Ishikawa (cell line): ENCODE results near the gene ACER3.

Source experiments
- CEBPB ChIP-seq: IDR thresholded peaks from 2 replicates; pipeline ENCODE4 v1.6.1; 2012
- CREB1 ChIP-seq: IDR thresholded peaks from 2 replicates; pipeline ENCODE4 v1.6.1; 2012; ENCODE audit warnings: low read depth
- EGR1 ChIP-seq: IDR thresholded peaks from 2 replicates; pipeline ENCODE4 v1.6.1; 2012
- EP300 ChIP-seq: IDR thresholded peaks from 2 replicates; pipeline ENCODE4 v1.6.1; 2012; ENCODE audit warnings: borderline replicate concordance
- FOXM1 ChIP-seq: IDR thresholded peaks from 2 replicates; pipeline ENCODE4 v1.6.1; 2012; ENCODE audit warnings: low read depth, borderline replicate concordance
- MAX ChIP-seq: IDR thresholded peaks from 2 replicates; pipeline ENCODE4 v1.6.1; 2012
- NFIC ChIP-seq: IDR thresholded peaks from 2 replicates; pipeline ENCODE4 v1.6.1; 2012
- RAD21 ChIP-seq: IDR thresholded peaks from 2 replicates; pipeline ENCODE4 v1.6.1; 2012; ENCODE audit warnings: low read depth
- REST ChIP-seq: IDR thresholded peaks from 2 replicates; pipeline ENCODE4 v1.6.1; 2012; ENCODE audit warnings: low read depth, mild to moderate bottlenecking
- TAF1 ChIP-seq: IDR thresholded peaks from 2 replicates; pipeline ENCODE4 v1.6.1; 2012; ENCODE audit warnings: low read depth, mild to moderate bottlenecking
- TCF12 ChIP-seq: IDR thresholded peaks from 2 replicates; pipeline ENCODE4 v1.6.1; 2012; ENCODE audit warnings: low read depth
- TEAD4 ChIP-seq: IDR thresholded peaks from 2 replicates; pipeline ENCODE4 v1.6.1; 2012
- USF1 ChIP-seq: IDR thresholded peaks from 2 replicates; pipeline ENCODE4 v1.6.1; 2012
- YY1 ChIP-seq: IDR thresholded peaks from 2 replicates; pipeline ENCODE4 v1.6.1; 2012; ENCODE audit warnings: low read depth
- ZBTB7A ChIP-seq: IDR thresholded peaks from 2 replicates; pipeline ENCODE4 v1.6.1; 2012; ENCODE audit warnings: low read depth

ACER3 gene

GRCh38 chr11:76974179-76974891 is 113.6 kb downstream of the ACER3 start:
- TF ChIP-seq EP300 (no peak), NFIC (no peak), USF1 (no peak), CEBPB (no peak), REST (no peak), ZBTB7A (no peak), TAF1 (no peak), FOXM1 (no peak), CREB1 (no peak), YY1 (no peak), TCF12 (no peak), TEAD4 (no peak), RAD21 (no peak), MAX (no peak), EGR1 (no peak)

GRCh38 chr11:76975513-76975912 is 114.8 kb downstream of the ACER3 start:
- TF ChIP-seq EP300 (no peak), CEBPB (no peak), EGR1 (no peak), RAD21 (no peak), ZBTB7A (no peak), TCF12 (no peak), MAX (no peak), TEAD4 (no peak), TAF1 (no peak), YY1 (no peak), USF1 (no peak)

- TF ChIP-seq TEAD4 (no peak), CEBPB (no peak), TCF12 (no peak), EP300 (no peak), RAD21 (no peak), USF1 (no peak), REST (no peak), TAF1 (no peak), MAX (no peak), NFIC (no peak), ZBTB7A (no peak), EGR1 (no peak), YY1 (no peak), CREB1 (no peak), FOXM1 (no peak)
Observed at GRCh38 chr11:76977791-76978190, 117.1 kb downstream of the ACER3 start.

GRCh38 chr11:76978239-76978638 is 117.5 kb downstream of the ACER3 start:
- TF ChIP-seq RAD21 (no peak), FOXM1 (no peak), EP300 (no peak), ZBTB7A (no peak), CREB1 (no peak), EGR1 (no peak), REST (no peak), MAX (no peak), CEBPB (no peak), TEAD4 (no peak), USF1 (no peak), NFIC (no peak), TAF1 (no peak), TCF12 (no peak), YY1 (no peak)
